ENCODE data around the gene SLC2A13.
"Not testable (repeated sequence)": the region's sequence is repeated elsewhere in the genome, so short reads cannot be mapped to it uniquely, and the experiment has no call there.

The SLC2A13 gene

GRCh38 chr12:40104461-40105264, 1.2 kb downstream of the SLC2A13 start:
- DNase-seq = no peak

- DNase-seq = no peak
Observed at GRCh38 chr12:40103043-40103442, 2.8 kb downstream of the SLC2A13 start.

- no peak for DNase-seq
Observed at GRCh38 chr12:40101747-40102146, 4.1 kb downstream of the SLC2A13 start.

GRCh38 chr12:40099423-40099853, 6.4 kb downstream of the SLC2A13 start:
- DNase-seq = no peak

GRCh38 chr12:40098406-40099145, 7.3 kb downstream of the SLC2A13 start:
- DNase-seq = no peak

- no peak for DNase-seq
Observed at GRCh38 chr12:40093512-40093911, 12.4 kb downstream of the SLC2A13 start.

- DNase-seq = no peak
Observed at GRCh38 chr12:40086471-40086870, 19.4 kb downstream of the SLC2A13 start.

GRCh38 chr12:40078266-40078665, 27.6 kb downstream of the SLC2A13 start:
- no peak for DNase-seq

GRCh38 chr12:40075458-40075857, 30.4 kb downstream of the SLC2A13 start:
- DNase-seq = no peak

- no peak for DNase-seq
Observed at GRCh38 chr12:40068416-40068815, 37.5 kb downstream of the SLC2A13 start.

- DNase-seq = no peak
Observed at GRCh38 chr12:40065636-40066035, 40.2 kb downstream of the SLC2A13 start.

GRCh38 chr12:40063414-40063813, 42.5 kb downstream of the SLC2A13 start:
- DNase-seq = no peak

GRCh38 chr12:40058721-40059190, 47.1 kb downstream of the SLC2A13 start:
- DNase-seq = no peak

GRCh38 chr12:40056373-40056772, 49.5 kb downstream of the SLC2A13 start:
- no peak for DNase-seq

GRCh38 chr12:40055776-40056175, 50.1 kb downstream of the SLC2A13 start:
- no peak for DNase-seq

GRCh38 chr12:40055228-40055579, 50.7 kb downstream of the SLC2A13 start:
- no peak for DNase-seq

GRCh38 chr12:40054555-40055227, 51.2 kb downstream of the SLC2A13 start:
- no peak for DNase-seq

GRCh38 chr12:40049268-40049667, 56.6 kb downstream of the SLC2A13 start:
- no peak for DNase-seq

GRCh38 chr12:40047002-40047401, 58.9 kb downstream of the SLC2A13 start:
- not testable (repeated sequence) for DNase-seq

- DNase-seq = no peak
Observed at GRCh38 chr12:40045656-40046055, 60.2 kb downstream of the SLC2A13 start.

GRCh38 chr12:40044396-40044795, 61.5 kb downstream of the SLC2A13 start:
- DNase-seq = no peak

- DNase-seq = no peak
Observed at GRCh38 chr12:40039598-40039997, 66.3 kb downstream of the SLC2A13 start.

GRCh38 chr12:40038619-40039018, 67.3 kb downstream of the SLC2A13 start:
- DNase-seq = no peak

- no peak for DNase-seq
Observed at GRCh38 chr12:40034712-40035111, 71.2 kb downstream of the SLC2A13 start.

All from islet precursor cell (in vitro differentiated cells).